HEK293 (cell line): ENCODE results near the gene DLG2.

ENCODE experiments used
- CTCF ChIA-PET: fragments of 350-600 bp; formaldehyde crosslinking; extraction: SDS; loops from one replicate; lab custom pipeline; 2021; ENCODE audit warnings: antibody characterized with exemption; lab: Yijun Ruan, JAX
- POLR2A ChIA-PET: fragments of 300-600 bp; formaldehyde crosslinking; extraction: SDS; loops from one replicate; lab custom pipeline; 2020; ENCODE audit warnings: antibody characterized with exemption, inconsistent platforms; lab: Yijun Ruan, JAX
- H3K27ac ChIP-seq: fragments of 200-500 bp; sonication (Bioruptor generic); 2 replicates; pipeline ENCODE4 v1.5.1; 2014; ENCODE audit warnings: low read depth, low read length, control low read depth, inconsistent platforms; ENCODE audit errors: extremely low read depth
- H3K36me3 ChIP-seq, 2 experiments: fragments of 200-500 bp in 1 of 2; sonication (Bioruptor generic) in 1 of 2; 1 replicate in 1 of 2; 2 replicates in 1 of 2; pipeline ENCODE4 v1.5.1; 2014 to 2017; ENCODE audit warnings: inconsistent platforms in 2 of 2, low read length in 2 of 2; ENCODE audit not compliant: control insufficient read depth in 2 of 2, insufficient read depth in 1 of 2
- H3K4me1 ChIP-seq: fragments of 200-500 bp; sonication (Bioruptor generic); 2 replicates; pipeline ENCODE4 v1.5.1; 2014; ENCODE audit warnings: mild to moderate bottlenecking, low read length, inconsistent platforms; ENCODE audit not compliant: control insufficient read depth, insufficient read depth
- H3K4me3 ChIP-seq: 2 replicates; pipeline ENCODE4 v1.5.1; 2011; ENCODE audit warnings: low read depth, mild to moderate bottlenecking, control low read depth, low read length, moderate library complexity
- H3K9me3 ChIP-seq: fragments of 200-500 bp; sonication (Bioruptor generic); 2 replicates; pipeline ENCODE4 v1.5.1; 2014; ENCODE audit warnings: low read depth, low read length, inconsistent platforms; ENCODE audit not compliant: control insufficient read depth, insufficient read depth
- HOXA7 ChIP-seq: sonication (generic); formaldehyde crosslinking; IDR thresholded peaks from 2 replicates; pipeline ENCODE4 v1.8.1; 2022; ENCODE audit warnings: missing genetic modification reagents, borderline replicate concordance
- MYNN ChIP-seq: fragments of 450-650 bp; formaldehyde crosslinking; IDR thresholded peaks from 2 replicates; pipeline ENCODE4 v1.5.1; 2016; ENCODE audit warnings: missing biosample characterization, missing genetic modification characterization, borderline replicate concordance
- PRDM6 ChIP-seq: fragments of 450-650 bp; formaldehyde crosslinking; IDR thresholded peaks from 2 replicates; pipeline ENCODE4 v1.5.1; 2017; ENCODE audit warnings: missing biosample characterization, missing genetic modification characterization
- SETDB1 ChIP-seq: IDR thresholded peaks from one replicate; pipeline ENCODE4 v1.6.1; 2017; ENCODE audit warnings: mild to moderate bottlenecking, low read length, moderate library complexity, mixed read lengths; ENCODE audit not compliant: insufficient read length
- ZBTB10 ChIP-seq: fragments of 450-650 bp; formaldehyde crosslinking; IDR thresholded peaks from 2 replicates; pipeline ENCODE4 v1.5.1; 2016; ENCODE audit warnings: missing biosample characterization, missing genetic modification characterization
- ZBTB6 ChIP-seq: fragments of 450-650 bp; formaldehyde crosslinking; IDR thresholded peaks from 2 replicates; pipeline ENCODE4 v1.5.1; 2017; ENCODE audit warnings: missing biosample characterization, missing genetic modification characterization
- ZNF174 ChIP-seq: fragments of 450-650 bp; formaldehyde crosslinking; IDR thresholded peaks from 2 replicates; pipeline ENCODE4 v1.5.0; 2017; ENCODE audit warnings: missing biosample characterization, mild to moderate bottlenecking, missing genetic modification characterization
- ZNF24 ChIP-seq: fragments of 450-650 bp; formaldehyde crosslinking; IDR thresholded peaks from 2 replicates; pipeline ENCODE4 v1.5.1; 2016; ENCODE audit warnings: missing biosample characterization, missing genetic modification characterization
- ZNF248 ChIP-seq: fragments of 450-650 bp; formaldehyde crosslinking; IDR thresholded peaks from 2 replicates; pipeline ENCODE4 v1.5.1; 2017; ENCODE audit warnings: missing biosample characterization, missing genetic modification characterization
- ZNF398 ChIP-seq: fragments of 450-650 bp; formaldehyde crosslinking; IDR thresholded peaks from 2 replicates; pipeline ENCODE4 v1.5.1; 2017; ENCODE audit warnings: missing biosample characterization, missing genetic modification characterization
- ZNF701 ChIP-seq: fragments of 450-650 bp; formaldehyde crosslinking; IDR thresholded peaks from 2 replicates; pipeline ENCODE4 v1.5.1; 2016; ENCODE audit warnings: missing biosample characterization, missing genetic modification characterization
- ZNF776 ChIP-seq: fragments of 450-650 bp; formaldehyde crosslinking; IDR thresholded peaks from 2 replicates; pipeline ENCODE4 v1.5.0; 2017; ENCODE audit warnings: missing biosample characterization, missing genetic modification characterization, borderline replicate concordance
- ZNF785 ChIP-seq: fragments of 450-650 bp; formaldehyde crosslinking; IDR thresholded peaks from 2 replicates; pipeline ENCODE4 v1.5.1; 2016; ENCODE audit warnings: missing biosample characterization, missing genetic modification characterization
- ZNF791 ChIP-seq: fragments of 450-650 bp; formaldehyde crosslinking; IDR thresholded peaks from 2 replicates; pipeline ENCODE4 v1.5.1; 2016; ENCODE audit warnings: missing biosample characterization, missing genetic modification characterization
- ZSCAN16 ChIP-seq: fragments of 450-650 bp; formaldehyde crosslinking; IDR thresholded peaks from 2 replicates; pipeline ENCODE4 v1.5.1; 2016; ENCODE audit warnings: missing biosample characterization, missing genetic modification characterization

The DLG2 gene

GRCh38 chr11:83692675-83693074 is 1934.5 kb downstream of the DLG2 start:
- Histone ChIP-seq H3K36me3 (no peaks in the 10 kb centered on the region), H3K9me3 (no peaks in the 10 kb centered on the region), H3K4me3 (no peak overlapping the region), H3K4me1 (no peaks in the 10 kb centered on the region), H3K27ac (no peak overlapping the region)
- ChIA-PET CTCF (interaction anchor here (0.6 to 0.7 kb wide), 2 partner anchors 13 to 170 kb away, joined by 3 to 4 read pairs; no protein-coding TSS in a partner anchor), POLR2A (no interaction called here)
- TF ChIP-seq ZNF174 (tag by site-specific recombination) (no peak), ZNF398 (tag by site-specific recombination) (no peak), HOXA7 (CRISPR knock-in tag) (no peak), ZNF248 (tag by site-specific recombination) (no peak), PRDM6 (tag by site-specific recombination) (no peak), SETDB1 (no peak), ZNF791 (tag by site-specific recombination) (no peak)

- POLR2A ChIA-PET, result no interaction called here
- no peaks in the 10 kb centered on the region for H3K36me3 ChIP-seq
- no peaks in the 10 kb centered on the region for H3K4me1 ChIP-seq
- CTCF ChIA-PET, result no interaction called here
- H3K9me3 ChIP-seq, result no peaks in the 10 kb centered on the region
- TF ChIP-seq ZNF24 (tag by site-specific recombination) (no peak), ZNF785 (no peak), ZBTB10 (tag by site-specific recombination) (no peak), ZSCAN16 (no peak), ZBTB6 (tag by site-specific recombination) (no peak), MYNN (tag by site-specific recombination) (no peak), ZNF701 (tag by site-specific recombination) (no peak), ZNF776 (no peak)
- H3K27ac ChIP-seq, result no peak overlapping the region
- no peak overlapping the region for H3K4me3 ChIP-seq
Observed at GRCh38 chr11:83691451-83691950, 1935.6 kb downstream of the DLG2 start.
